ENCODE measurements around the gene WNT8A.
"Not testable (repeated sequence)": the region's sequence is repeated elsewhere in the genome, so short reads cannot be mapped to it uniquely, and the experiment has no call there.

Gene WNT8A

GRCh38 chr5:138083702-138084101, at the start of gene WNT8A:
Gene WNT8A, plus strand, starts transcription at chr5:138084033. Its CDS starts 95 bp downstream, at chr5:138084128.
- DNase-seq, result no peak

GRCh38 chr5:138035605-138036537, 48.0 kb upstream of the WNT8A start:
- peak; percentile 41 to 61 for DNase-seq

- DNase-seq, result no peak
Measured at GRCh38 chr5:138037271-138037670, 46.6 kb upstream of the WNT8A start.

- DNase-seq, result no peak
Measured at GRCh38 chr5:138037907-138038633, 45.8 kb upstream of the WNT8A start.

GRCh38 chr5:138038826-138039225, 45.0 kb upstream of the WNT8A start:
- DNase-seq, result no peak

GRCh38 chr5:138045283-138045682, 38.5 kb upstream of the WNT8A start:
- DNase-seq, result not testable (repeated sequence)

GRCh38 chr5:138051441-138052296, 32.2 kb upstream of the WNT8A start:
- DNase-seq, result no peak

- DNase-seq, result not testable (repeated sequence)
Measured at GRCh38 chr5:138052718-138053117, 31.1 kb upstream of the WNT8A start.

- no peak for DNase-seq
Measured at GRCh38 chr5:138053554-138053953, 30.3 kb upstream of the WNT8A start.

- DNase-seq, result no peak
Measured at GRCh38 chr5:138054206-138054605, 29.6 kb upstream of the WNT8A start.

GRCh38 chr5:138054847-138055558, 28.8 kb upstream of the WNT8A start:
- DNase-seq, result no peak

GRCh38 chr5:138064526-138064925, 19.3 kb upstream of the WNT8A start:
- DNase-seq, result no peak

GRCh38 chr5:138065102-138065501, 18.7 kb upstream of the WNT8A start:
- peak; percentile 15 to 17 for DNase-seq

GRCh38 chr5:138067945-138068344, 15.9 kb upstream of the WNT8A start:
- no peak for DNase-seq

- DNase-seq, result peak; percentile 84 to 88
Measured at GRCh38 chr5:138068742-138069600, 14.9 kb upstream of the WNT8A start.

- not testable (repeated sequence) for DNase-seq
Measured at GRCh38 chr5:138070026-138070425, 13.8 kb upstream of the WNT8A start.

GRCh38 chr5:138077064-138077696, 6.7 kb upstream of the WNT8A start:
- peak; percentile 55 to 60 for DNase-seq

- DNase-seq, result no peak
Measured at GRCh38 chr5:138078006-138078643, 5.7 kb upstream of the WNT8A start.

- no peak for DNase-seq
Measured at GRCh38 chr5:138082033-138082432, 1.8 kb upstream of the WNT8A start.

- no peak for DNase-seq
Measured at GRCh38 chr5:138091685-138092084, 7.9 kb downstream of the WNT8A start.

Data from activated CD4-positive, alpha-beta T cell treated with anti-CD3 and anti-CD28 coated beads, Interleukin-2, amount 50 U/mL, for 48 hours (primary cell).